Choroid plexus epithelial cell (primary cell): Measurements from ENCODE around the gene RICTOR.
A peak's percentile ranks its signal among the peaks of the same experiment; 100 is the strongest.

Experiments used
- DNase-seq: peaks from one replicate; pipeline ENCODE4 v3.0.0-alpha.2; 2010; ENCODE audit warnings: low read depth
- H3K4me3 ChIP-seq: 2 replicates; pipeline ENCODE4 v1.5.1; 2011; ENCODE audit warnings: low read depth, mild to moderate bottlenecking, control low read depth, low read length, moderate library complexity
- CTCF ChIP-seq: conservative IDR thresholded peaks from 2 replicates; pipeline ENCODE4 v1.5.1; 2011; ENCODE audit warnings: low read depth, mild to moderate bottlenecking, control low read depth, inconsistent platforms, low read length, moderate library complexity

Gene RICTOR

GRCh38 chr5:39031041-39031440, 43.2 kb downstream of the RICTOR start:
- H3K4me3 ChIP-seq: no peak overlapping the region
- TF ChIP-seq CTCF: no peak
- no peak for DNase-seq

GRCh38 chr5:39025456-39025855, 48.7 kb downstream of the RICTOR start:
- no peak for DNase-seq
- H3K4me3 ChIP-seq: no peak overlapping the region
- TF ChIP-seq CTCF: no peak

- no peak for DNase-seq
- no peak for TF ChIP-seq CTCF
- no peak overlapping the region for H3K4me3 ChIP-seq
These were observed 49.3 kb downstream of the RICTOR start for GRCh38 chr5:39024884-39025283.

GRCh38 chr5:39024005-39024404, 50.2 kb downstream of the RICTOR start:
- TF ChIP-seq CTCF: peak; percentile 39
- peak; percentile 86 for DNase-seq
- no peak overlapping the region for H3K4me3 ChIP-seq

GRCh38 chr5:39023121-39023520, 51.1 kb downstream of the RICTOR start:
- no peak overlapping the region for H3K4me3 ChIP-seq
- TF ChIP-seq CTCF: no peak
- DNase-seq: no peak

GRCh38 chr5:39022151-39022550, 52.0 kb downstream of the RICTOR start:
- no peak for DNase-seq
- H3K4me3 ChIP-seq: no peak overlapping the region
- TF ChIP-seq CTCF: no peak

GRCh38 chr5:39021413-39021812, 52.8 kb downstream of the RICTOR start:
- TF ChIP-seq CTCF: no peak
- no peak overlapping the region for H3K4me3 ChIP-seq
- DNase-seq: no peak
